Measurements from ENCODE around the gene CD8B. TPM values are rescaled to one million over a fixed set of nuclear protein-coding genes. Genes with fewer than 3 reads are reported as not detected.

The CD8B gene
- total and polyA plus RNA-seq, 2 of the 13 experiments (the other 11 are each of a cell fraction or from before 2014, with no cell fraction given) = 0.04 TPM; not detected in 1

GRCh38 chr2:86782748-86783147 is 78.9 kb downstream of the CD8B start (continued):
- no peak for TF ChIP-seq ZFP82 (CRISPR knock-in tag; IDR thresholded peaks at IDR 0.05; ENCODE audit: borderline replicate concordance)
- no peak for TF ChIP-seq ELF4 (CRISPR knock-in tag; IDR thresholded peaks at IDR 0.05; ENCODE audit: borderline replicate concordance)
- no peak for TF ChIP-seq SP1 (IDR thresholded peaks at IDR 0.05)
- TF ChIP-seq SP1 (CRISPR knock-in tag; IDR thresholded peaks at IDR 0.05) = no peak
- no peak for TF ChIP-seq TCF12 (IDR thresholded peaks at IDR 0.05)
- TF ChIP-seq TCF12 (CRISPR knock-in tag; IDR thresholded peaks at IDR 0.05) = no peak
- no peak for TF ChIP-seq SMAD1 (CRISPR knock-in tag; IDR thresholded peaks at IDR 0.05; ENCODE audit: borderline replicate concordance, low read depth)
- TF ChIP-seq RORA (CRISPR knock-in tag; IDR thresholded peaks at IDR 0.05) = no peak
- no peak for TF ChIP-seq MATR3 (CRISPR knock-in tag; IDR thresholded peaks at IDR 0.05)
- no peak for TF ChIP-seq KLF13 (CRISPR knock-in tag; IDR thresholded peaks at IDR 0.05)
- TF ChIP-seq ZNF784 (CRISPR knock-in tag; IDR thresholded peaks at IDR 0.05; ENCODE audit: borderline replicate concordance) = no peak
- no peak for TF ChIP-seq SP2 (CRISPR knock-in tag; IDR thresholded peaks at IDR 0.05)
- no peak for TF ChIP-seq ELF3 (CRISPR knock-in tag; IDR thresholded peaks at IDR 0.05)
- no peak for TF ChIP-seq KDM1A (CRISPR knock-in tag; IDR thresholded peaks at IDR 0.05)

- intact Hi-C loops (cut with micrococcal nuclease; ENCODE audit: unreplicated experiment) = no loop called here
- in situ Hi-C loops (cut with HindIII; ENCODE audit: extremely low pct_ligation_motif_present, low pct_unique_long_range_greater_than_20kb) = no loop called here
- CTCF ChIA-PET (ENCODE audit: low intra/inter-chr PET ratio, low total read pairs) = no interaction called here
- TF ChIP-seq, protein P1, sequence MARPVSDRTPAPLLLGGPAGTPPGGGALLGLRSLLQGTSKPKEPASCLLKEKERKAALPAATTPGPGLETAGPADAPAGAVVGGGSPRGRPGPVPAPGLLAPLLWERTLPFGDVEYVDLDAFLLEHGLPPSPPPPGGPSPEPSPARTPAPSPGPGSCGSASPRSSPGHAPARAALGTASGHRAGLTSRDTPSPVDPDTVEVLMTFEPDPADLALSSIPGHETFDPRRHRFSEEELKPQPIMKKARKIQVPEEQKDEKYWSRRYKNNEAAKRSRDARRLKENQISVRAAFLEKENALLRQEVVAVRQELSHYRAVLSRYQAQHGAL (CRISPR knock-in tag; IDR thresholded peaks at IDR 0.05; ENCODE audit: not compliant biosample characterization) = no peak
- no peaks in the 10 kb centered on the region for H3K79me2 ChIP-seq (ENCODE audit: insufficient read depth, low read length)
- H3K9ac ChIP-seq (ENCODE audit: insufficient read depth, low read depth, low read length) = no peak overlapping the region
- H3K4me2 ChIP-seq (ENCODE audit: low read depth, low read length) = no peak overlapping the region
- H3K4me3 ChIP-seq (replicated peaks in 1 of 3; ENCODE audit: insufficient read depth in 1 of 3, low read depth in 2 of 3, low read length in 3 of 3) = no peak overlapping the region
- 72% methylated on average over 9 of the region's 9 CpGs for WGBS (ENCODE audit: low lambda C conversion rate)
- no peak overlapping the region for H2AFZ ChIP-seq (ENCODE audit: low read length)
- no peaks in the 10 kb centered on the region for H3K9me3 ChIP-seq (ENCODE audit: low read length)
- H3K4me1 ChIP-seq (ENCODE audit: insufficient read depth, low read length) = no peaks in the 10 kb centered on the region
- peaks cover 0 to 14% of the 10 kb centered on the region in 2 experiments; a peak in 3 of 5 replicates for H3K27me3 ChIP-seq (ENCODE audit: control insufficient read depth in 1 of 2, insufficient read depth in 2 of 2, low read length in 2 of 2)
- DNase-seq (ENCODE audit: low spot score) (no peak), ATAC-seq (no peak), FAIRE-seq (no peak)
- no peaks in the 10 kb centered on the region for H4K20me1 ChIP-seq (ENCODE audit: insufficient read depth, low read length)
- H3K27ac ChIP-seq (ENCODE audit: extremely low read length, insufficient read depth, low read length) = no peak overlapping the region
- H3K36me3 ChIP-seq (replicated peaks in 1 of 2; ENCODE audit: control insufficient read depth in 1 of 2, insufficient read depth in 2 of 2, low read length in 2 of 2) = peaks cover 0 to 6% of the 10 kb centered on the region in 2 experiments; a peak in 1 of 5 replicates
- BruUV-seq (replicated peaks) = no TSS peak
- POLR2A ChIA-PET = no interaction called here
These were observed 80.3 kb downstream of the CD8B start for GRCh38 chr2:86781363-86781762.
